PC-3 (cell line): Measurements from ENCODE around the gene GGT5.
"Not testable (repeated sequence)": the region's sequence is repeated elsewhere in the genome, so short reads cannot be mapped to it uniquely, and the experiment has no call there.

ENCODE experiments used
- EZH2 ChIP-seq: fragments of 300-600 bp; sonication (generic); IDR thresholded peaks from one replicate; pipeline ENCODE4 v1.6.1; 2017; ENCODE audit warnings: antibody characterized with exemption, mild to moderate bottlenecking, low read length; ENCODE audit not compliant: unreplicated experiment
- TF ChIP-seq, protein P1 (sequence below): fragments of 300-600 bp; sonication (generic); conservative IDR thresholded peaks from 2 replicates; pipeline ENCODE4 v1.5.1; 2017; ENCODE audit warnings: antibody characterized with exemption, low read depth, mild to moderate bottlenecking, low read length

DNA sequence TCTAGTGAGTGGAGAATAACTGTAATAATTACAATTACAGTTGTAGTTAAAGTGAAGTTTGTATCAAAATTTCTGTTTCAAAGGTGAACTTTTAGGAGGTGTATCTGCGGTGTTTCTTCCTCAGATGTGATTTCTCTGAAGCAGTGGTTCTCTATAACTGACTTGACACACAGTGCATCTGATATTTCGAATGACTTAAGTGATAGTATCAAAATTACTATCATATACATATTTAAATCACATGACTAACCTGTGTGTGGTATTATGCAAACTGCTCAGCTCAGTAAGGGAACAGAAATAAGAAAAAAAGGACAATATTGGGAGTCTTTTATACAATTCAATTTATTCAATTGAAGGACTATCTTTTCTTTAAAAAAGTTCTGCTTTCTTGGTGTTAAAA is 28.1 kb upstream of the GGT5 start:
- TF ChIP-seq, protein P1, sequence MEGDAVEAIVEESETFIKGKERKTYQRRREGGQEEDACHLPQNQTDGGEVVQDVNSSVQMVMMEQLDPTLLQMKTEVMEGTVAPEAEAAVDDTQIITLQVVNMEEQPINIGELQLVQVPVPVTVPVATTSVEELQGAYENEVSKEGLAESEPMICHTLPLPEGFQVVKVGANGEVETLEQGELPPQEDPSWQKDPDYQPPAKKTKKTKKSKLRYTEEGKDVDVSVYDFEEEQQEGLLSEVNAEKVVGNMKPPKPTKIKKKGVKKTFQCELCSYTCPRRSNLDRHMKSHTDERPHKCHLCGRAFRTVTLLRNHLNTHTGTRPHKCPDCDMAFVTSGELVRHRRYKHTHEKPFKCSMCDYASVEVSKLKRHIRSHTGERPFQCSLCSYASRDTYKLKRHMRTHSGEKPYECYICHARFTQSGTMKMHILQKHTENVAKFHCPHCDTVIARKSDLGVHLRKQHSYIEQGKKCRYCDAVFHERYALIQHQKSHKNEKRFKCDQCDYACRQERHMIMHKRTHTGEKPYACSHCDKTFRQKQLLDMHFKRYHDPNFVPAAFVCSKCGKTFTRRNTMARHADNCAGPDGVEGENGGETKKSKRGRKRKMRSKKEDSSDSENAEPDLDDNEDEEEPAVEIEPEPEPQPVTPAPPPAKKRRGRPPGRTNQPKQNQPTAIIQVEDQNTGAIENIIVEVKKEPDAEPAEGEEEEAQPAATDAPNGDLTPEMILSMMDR = not testable (repeated sequence)
- not testable (repeated sequence) for TF ChIP-seq EZH2
